H1 (cell line): ENCODE results near the gene ARR3. TPM values are rescaled to one million over a fixed set of nuclear protein-coding genes. Genes with fewer than 3 reads are reported as not detected.

Experiments
- CTCF ChIA-PET: fragments of 300-600 bp; sonication (Branson Sonifier 250); formaldehyde crosslinking; loops from one replicate; lab custom pipeline; 2021; ENCODE audit not compliant: partially characterized antibody; lab: Charles Lee
- POLR2A ChIA-PET: fragments of 300-600 bp; sonication (Branson Sonifier 250); formaldehyde crosslinking; loops from one replicate; lab custom pipeline; 2021; ENCODE audit warnings: inconsistent platforms; ENCODE audit not compliant: partially characterized antibody; lab: Charles Lee
- DNase-seq, 2 experiments: peaks; one replicate each; pipeline versions ENCODE4 v3.0.0 to v3.0.0-alpha.2; 2010 to 2022; ENCODE audit warnings: low spot score in 2 of 2, low read depth in 1 of 2, mixed read lengths in 1 of 2
- FAIRE-seq: peaks from 2 replicates; lab custom pipeline; 2011; peaks lifted over from hg19 to GRCh38; lab: Jason Lieb, UNC
- H2AFZ ChIP-seq: 2 replicates; pipeline ENCODE4 v1.8.1; 2012; ENCODE audit warnings: low read length, inconsistent platforms
- H2AK5ac ChIP-seq: 2 replicates; pipeline ENCODE4 v1.6.1; 2013; ENCODE audit warnings: low read depth, low read length
- H2BK120ac ChIP-seq: replicated peaks from 2 replicates; pipeline ENCODE3; 2013; ENCODE audit warnings: low read depth, low read length, inconsistent platforms
- H2BK12ac ChIP-seq: 2 replicates; pipeline ENCODE4 v1.6.1; 2013; ENCODE audit warnings: low read depth, low read length
- H2BK15ac ChIP-seq: 2 replicates; pipeline ENCODE4 v1.6.1; 2013; ENCODE audit warnings: low read length
- H2BK20ac ChIP-seq: 2 replicates; pipeline ENCODE4 v1.6.1; 2013; ENCODE audit warnings: low read length
- H2BK5ac ChIP-seq: 2 replicates; pipeline ENCODE4 v1.6.1; 2013; ENCODE audit warnings: low read depth, low read length
- H3K14ac ChIP-seq: 2 replicates; pipeline ENCODE4 v1.6.1; 2013; ENCODE audit warnings: inconsistent platforms; ENCODE audit not compliant: insufficient read length
- H3K18ac ChIP-seq: 2 replicates; pipeline ENCODE4 v1.6.1; 2013; ENCODE audit warnings: low read length; ENCODE audit errors: extremely low read depth
- H3K23ac ChIP-seq: 2 replicates; pipeline ENCODE4 v1.6.1; 2013; ENCODE audit warnings: inconsistent platforms; ENCODE audit not compliant: insufficient read length
- H3K23me2 ChIP-seq: 2 replicates; pipeline ENCODE4 v1.6.1; 2013; ENCODE audit warnings: low read depth, low read length
- H3K27ac ChIP-seq: 2 replicates; pipeline ENCODE4 v1.6.1; 2011; ENCODE audit warnings: low read depth, low read length, inconsistent platforms
- H3K27me3 ChIP-seq, 4 experiments: replicated peaks in 1 of 4; 1 replicate in 1 of 4; 2 replicates in 3 of 4; pipeline versions ENCODE4 v1.6.1 to v1.8.1; 2011 to 2013; ENCODE audit warnings: low read length in 3 of 4, mild to moderate bottlenecking in 3 of 4, inconsistent platforms in 2 of 4, mixed read lengths in 2 of 4, moderate library complexity in 1 of 4; ENCODE audit not compliant: control insufficient read depth in 3 of 4, insufficient read depth in 3 of 4; ENCODE audit errors: extremely low read depth in 1 of 4
- H3K36me3 ChIP-seq, 4 experiments: 2 replicates each; pipeline versions ENCODE4 v1.6.1 to v1.8.1; 2011 to 2013; ENCODE audit warnings: mild to moderate bottlenecking in 4 of 4, low read length in 3 of 4, moderate library complexity in 2 of 4, control low read depth in 1 of 4, inconsistent platforms in 1 of 4; ENCODE audit not compliant: insufficient read depth in 4 of 4, control insufficient read depth in 2 of 4
- H3K4ac ChIP-seq: replicated peaks from 2 replicates; pipeline ENCODE3; 2013; ENCODE audit warnings: low read length, low read depth, mixed read lengths, inconsistent platforms; ENCODE audit not compliant: insufficient read length
- H3K4me1 ChIP-seq, 4 experiments: replicated peaks in 1 of 4; 1 replicate in 1 of 4; 2 replicates in 3 of 4; pipeline versions ENCODE4 v1.6.1 to v1.8.1; 2011 to 2013; ENCODE audit warnings: low read length in 3 of 4, inconsistent platforms in 2 of 4, mixed read lengths in 1 of 4; ENCODE audit not compliant: insufficient read depth in 4 of 4, control insufficient read depth in 3 of 4
- H3K4me2 ChIP-seq, 2 experiments: 2 replicates each; pipeline versions ENCODE4 v1.6.1 to v1.8.1; 2011 to 2013; ENCODE audit warnings: low read depth in 2 of 2, low read length in 2 of 2, control low read depth in 1 of 2, inconsistent platforms in 1 of 2, mild to moderate bottlenecking in 1 of 2; ENCODE audit not compliant: insufficient read depth in 1 of 2
- H3K4me3 ChIP-seq, 4 experiments: fragments of 200-600, 300-600 bp in 1 of 4; sonication (generic), shearing (Covaris generic), sonication (Bioruptor Twin) in 1 of 4; 2 replicates each; pipeline versions ENCODE4 v1.5.1 to v1.8.1; 2011 to 2016; ENCODE audit warnings: low read length in 4 of 4, low read depth in 3 of 4, control low read depth in 2 of 4, inconsistent platforms in 2 of 4, mild to moderate bottlenecking in 2 of 4, mixed read lengths in 1 of 4, moderate library complexity in 1 of 4; ENCODE audit not compliant: insufficient read depth in 2 of 4; ENCODE audit errors: extremely low read depth in 1 of 4
- H3K56ac ChIP-seq: replicated peaks from 2 replicates; pipeline ENCODE3; 2013; ENCODE audit warnings: low read depth, mild to moderate bottlenecking, mixed read lengths, low read length, inconsistent platforms; ENCODE audit not compliant: insufficient read length
- H3K79me1 ChIP-seq: 2 replicates; pipeline ENCODE4 v1.6.1; 2013; ENCODE audit warnings: low read depth, low read length, control low read depth
- H3K79me2 ChIP-seq, 2 experiments: 2 replicates each; pipeline versions ENCODE4 v1.6.1 to v1.8.1; 2012 to 2013; ENCODE audit warnings: low read length in 2 of 2, mild to moderate bottlenecking in 2 of 2, inconsistent platforms in 1 of 2; ENCODE audit not compliant: insufficient read depth in 2 of 2, control insufficient read depth in 1 of 2
- H3K9ac ChIP-seq, 4 experiments: replicated peaks in 1 of 4; 1 replicate in 1 of 4; 2 replicates in 3 of 4; pipeline versions ENCODE4 v1.6.1 to v1.8.1; 2011 to 2013; ENCODE audit warnings: low read depth in 3 of 4, low read length in 3 of 4, control low read depth in 2 of 4, mild to moderate bottlenecking in 2 of 4, moderate library complexity in 2 of 4, inconsistent platforms in 1 of 4; ENCODE audit errors: extremely low read depth in 1 of 4
- H3K9me3 ChIP-seq, 2 experiments: 2 replicates each; pipeline versions ENCODE4 v1.6.1 to v1.8.1; 2012 to 2013; ENCODE audit warnings: mild to moderate bottlenecking in 2 of 2, moderate library complexity in 2 of 2, control low read depth in 1 of 2, inconsistent platforms in 1 of 2, low read depth in 1 of 2, low read length in 1 of 2, mixed read lengths in 1 of 2; ENCODE audit not compliant: insufficient read depth in 2 of 2
- H4K20me1 ChIP-seq, 2 experiments: replicated peaks in 1 of 2; 2 replicates each; pipeline versions ENCODE3 to v1.8.1; 2011 to 2013; ENCODE audit warnings: inconsistent platforms in 2 of 2, low read length in 2 of 2, mild to moderate bottlenecking in 1 of 2; ENCODE audit not compliant: insufficient read depth in 2 of 2, control insufficient read depth in 1 of 2
- H4K5ac ChIP-seq: 2 replicates; pipeline ENCODE4 v1.6.1; 2013; ENCODE audit warnings: low read length, low read depth, mixed read lengths, inconsistent platforms; ENCODE audit not compliant: insufficient read length
- H4K8ac ChIP-seq: 2 replicates; pipeline ENCODE4 v1.8.0; 2013; ENCODE audit warnings: mild to moderate bottlenecking, moderate library complexity, low read length, inconsistent platforms; ENCODE audit not compliant: insufficient read depth; ENCODE audit errors: extremely low read depth
- H4K91ac ChIP-seq: replicated peaks from 2 replicates; pipeline ENCODE3; 2013; ENCODE audit warnings: low read length, mixed read lengths, inconsistent platforms; ENCODE audit not compliant: insufficient read length
- BCL11A ChIP-seq, 2 experiments: IDR thresholded peaks; one replicate each; pipeline ENCODE4 v1.6.1; 2011; ENCODE audit warnings: low read depth in 2 of 2, low read length in 2 of 2, mild to moderate bottlenecking in 2 of 2
- E2F6 ChIP-seq: IDR thresholded peaks from 2 replicates; pipeline ENCODE4 v1.6.1; 2012; ENCODE audit warnings: inconsistent platforms
- HDAC6 ChIP-seq: IDR thresholded peaks from one replicate; pipeline ENCODE4 v1.7.1; 2012; ENCODE audit warnings: low read depth, mild to moderate bottlenecking, inconsistent platforms, low read length, moderate library complexity
- KDM4A ChIP-seq: IDR thresholded peaks from one replicate; pipeline ENCODE4 v1.7.1; 2012; ENCODE audit warnings: low read depth, mild to moderate bottlenecking, moderate library complexity, low read length, inconsistent platforms; ENCODE audit not compliant: severe bottlenecking
- NANOG ChIP-seq: IDR thresholded peaks from 2 replicates; pipeline ENCODE4 v1.6.1; 2011; ENCODE audit warnings: low read length, low read depth, mild to moderate bottlenecking, inconsistent platforms; ENCODE audit not compliant: insufficient read depth, poor library complexity, severe bottlenecking
- NRF1 ChIP-seq: IDR thresholded peaks from 2 replicates; pipeline ENCODE4 v1.6.1; 2011; ENCODE audit warnings: mild to moderate bottlenecking, low read depth, low read length, improper control_type of control experiment
- POLR2AphosphoS5 ChIP-seq: IDR thresholded peaks from 2 replicates; pipeline ENCODE4 v1.6.1; 2011; ENCODE audit warnings: low read depth, low read length
- POU5F1 ChIP-seq: IDR thresholded peaks from 2 replicates; pipeline ENCODE4 v1.6.1; 2011; ENCODE audit warnings: low read depth, mild to moderate bottlenecking, low read length, moderate library complexity
- SIRT6 ChIP-seq: IDR thresholded peaks from one replicate; pipeline ENCODE4 v1.7.1; 2012; ENCODE audit warnings: low read length, inconsistent platforms
- SP2 ChIP-seq: IDR thresholded peaks from 2 replicates; pipeline ENCODE4 v1.6.1; 2012; ENCODE audit warnings: mild to moderate bottlenecking, low read length, inconsistent platforms
- TAF1 ChIP-seq: IDR thresholded peaks from 2 replicates; pipeline ENCODE4 v1.6.1; 2011; ENCODE audit warnings: mild to moderate bottlenecking, low read depth, low read length
- TEAD4 ChIP-seq: IDR thresholded peaks from 2 replicates; pipeline ENCODE4 v1.6.1; 2012; ENCODE audit warnings: low read depth, low read length, inconsistent platforms, mixed read lengths
- ZNF274 ChIP-seq: IDR thresholded peaks from 2 replicates; pipeline ENCODE4 v1.7.0; 2012; ENCODE audit warnings: low read length, borderline replicate concordance; ENCODE audit errors: extremely low read depth
- whole genome bisulfite sequencing, 2 experiments: shearing (Covaris generic) in 1 of 2; methylation state at CpG; one replicate each; pipeline versions ENCODE4 v1.1.6 to v1.1.7; 2013 to 2015; ENCODE audit warnings: low lambda C conversion rate in 2 of 2, mixed read lengths in 2 of 2, inconsistent platforms in 1 of 2, low coverage in 1 of 2, missing lambda C conversion rate in 1 of 2; ENCODE audit not compliant: insufficient replicate concordance in 2 of 2, insufficient coverage in 1 of 2, insufficient read length in 1 of 2; ENCODE audit errors: extremely low coverage in 1 of 2, missing lambda C conversion rate in 1 of 2; 5-methylcytosine and 5-hydroxymethylcytosine counted together
- polyA plus RNA-seq, 7 experiments: library from polyadenylated mRNA; depleted of rRNA in 3 of 7; stranded (reverse) in 5 of 7; unstranded in 2 of 7; fragments of >200 nt in 5 of 7; fragments of 200-250 nt in 2 of 7; gene quantifications; 1 replicate in 5 of 7; 2 replicates in 1 of 7; 4 replicates in 1 of 7; pipeline versions ENCODE4 v1.2.1 to v1.2.3, GENCODE V29; 2011 to 2013; ENCODE audit warnings: missing spikeins in 2 of 7, mixed read lengths in 2 of 7
- total RNA-seq: library from RNA; stranded (reverse); fragmentation: NEBNext Ultra II Directional; extraction: Animal tissue kit (Norgen Biotek cat#: 25700); gene quantifications from 2 replicates; pipeline ENCODE4 v1.2.1, GENCODE V29; 2021

ARR3 gene
- total and polyA plus RNA-seq, 2 of the 8 experiments (the other 6 are each of a cell fraction or from before 2014, with no cell fraction given): not detected

- Histone ChIP-seq H3K23ac (no peak overlapping the region), H2BK12ac (no peak overlapping the region), H3K4me2 (no peak overlapping the region), H3K9me3 (no peaks in the 10 kb centered on the region), H2BK15ac (no peak overlapping the region), H3K4ac (no peak overlapping the region), H3K9ac (no peak overlapping the region), H2BK120ac (no peak overlapping the region), H3K23me2 (no peaks in the 10 kb centered on the region; the same call in 1 of the 2 replicates), H3K4me1 (no peaks in the 10 kb centered on the region; a peak in 2 of 7 replicates), H4K8ac (no peak overlapping the region), H2BK5ac (no peak overlapping the region), H3K27ac (no peak overlapping the region), H3K36me3 (peaks cover 0 to 14% (median 5%) of the 10 kb centered on the region in 4 experiments; a peak in 4 of 8 replicates), H4K20me1 (no peaks in the 10 kb centered on the region), H2AK5ac (no peak overlapping the region), H4K5ac (no peak overlapping the region), H3K79me2 (peaks cover 0 to 18% of the 10 kb centered on the region in 2 experiments; a peak in 2 of 4 replicates), H3K4me3 (no peak overlapping the region), H3K56ac (no peak overlapping the region), H3K27me3 (no peaks in the 10 kb centered on the region), H3K14ac (no peak overlapping the region), H2BK20ac (no peak overlapping the region), H3K18ac (no peak overlapping the region), H4K91ac (no peak overlapping the region), H2AFZ (no peak overlapping the region), H3K79me1 (no peaks in the 10 kb centered on the region; the same call in 1 of the 2 replicates)
- ChIA-PET POLR2A (no interaction called here), CTCF (no interaction called here)
- no peak for FAIRE-seq
- TF ChIP-seq TEAD4 (no peak), BCL11A (IDR thresholded peaks at IDR 0.05; ENCODE audit: low read depth in 2 of 2, low read length in 2 of 2) (no peak), NANOG (no peak), POU5F1 (no peak), NRF1 (no peak), KDM4A (no peak), SIRT6 (no peak), SP2 (no peak), ZNF274 (no peak), TAF1 (no peak), POLR2AphosphoS5 (no peak), E2F6 (no peak), HDAC6 (no peak)
- 0% methylated on average over 1 of the region's 1 CpG; no CpG with 5 or more reads in 1 of the 2 experiments for WGBS, 2 experiments
- DNase-seq: no peak
Observed at GRCh38 chrX:70292788-70293187, 24.7 kb downstream of the ARR3 start.
